G401.6 (cell line): ENCODE measurements around the gene FMOD.
A peak's percentile ranks its signal among the peaks of the same experiment; 100 is the strongest.

Experiments used
- FAIRE-seq: peaks from 2 replicates; lab custom pipeline; 2012; peaks lifted over from hg19 to GRCh38; lab: Jason Lieb, UNC

Gene FMOD

DNA sequence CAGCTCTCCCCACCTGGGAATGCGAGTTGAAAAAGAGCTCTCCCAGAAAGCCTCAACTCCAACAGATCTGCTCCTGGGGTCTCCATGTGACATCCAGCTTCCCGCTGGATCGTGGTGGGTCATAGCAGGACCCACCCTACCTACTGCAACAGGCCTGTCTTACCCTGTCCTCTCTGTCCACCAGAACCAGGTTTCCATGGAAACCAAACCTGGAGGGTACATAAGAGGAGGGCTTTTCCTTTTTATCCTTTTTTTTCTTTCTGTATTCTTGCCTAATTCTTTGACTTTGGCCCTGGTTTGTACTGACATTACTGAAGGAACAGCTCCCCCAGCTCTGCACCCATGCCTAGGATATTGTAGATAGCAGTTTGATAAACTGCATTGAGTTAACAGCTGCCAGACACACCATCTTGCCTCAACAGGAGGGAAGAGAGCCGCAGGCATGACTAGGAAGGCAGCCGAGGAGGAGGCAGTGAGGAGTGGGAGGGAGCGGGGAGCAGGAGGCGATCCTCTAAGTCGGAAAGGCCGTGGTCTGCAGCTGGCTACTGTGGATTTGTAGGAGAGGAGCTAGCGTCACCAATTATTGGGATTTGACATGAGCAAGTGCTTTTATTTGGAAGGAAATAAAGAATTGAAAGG, 9.7 kb upstream of the FMOD start:
- FAIRE-seq: no peak

DNA sequence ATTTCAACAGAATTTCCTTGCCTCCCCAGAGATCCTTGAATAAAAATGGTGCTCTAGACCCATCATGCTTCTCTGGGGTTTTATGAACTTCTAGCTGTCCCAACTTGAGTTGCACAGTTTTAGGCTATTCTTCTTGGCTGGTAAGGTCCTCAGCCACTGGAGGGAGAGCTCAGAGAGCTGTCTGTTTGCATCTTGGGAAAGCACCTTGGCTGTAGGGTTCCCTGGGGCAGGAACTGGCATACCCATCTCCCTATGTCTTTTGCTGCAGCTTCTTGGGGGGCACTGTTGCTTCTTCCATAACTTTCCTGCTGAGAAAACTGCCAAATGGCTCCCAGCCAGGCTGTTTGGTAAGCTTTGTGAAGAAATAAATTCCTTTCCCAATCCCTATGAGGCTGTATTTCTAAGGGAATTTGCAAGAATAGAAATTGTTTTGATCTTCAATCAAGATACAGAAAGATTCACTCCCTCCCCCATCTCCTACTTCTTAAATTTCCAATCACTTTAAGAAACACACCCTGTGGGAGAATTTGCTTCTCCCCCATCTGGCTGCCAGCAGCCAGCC, 8.2 kb upstream of the FMOD start:
- no peak for FAIRE-seq

DNA sequence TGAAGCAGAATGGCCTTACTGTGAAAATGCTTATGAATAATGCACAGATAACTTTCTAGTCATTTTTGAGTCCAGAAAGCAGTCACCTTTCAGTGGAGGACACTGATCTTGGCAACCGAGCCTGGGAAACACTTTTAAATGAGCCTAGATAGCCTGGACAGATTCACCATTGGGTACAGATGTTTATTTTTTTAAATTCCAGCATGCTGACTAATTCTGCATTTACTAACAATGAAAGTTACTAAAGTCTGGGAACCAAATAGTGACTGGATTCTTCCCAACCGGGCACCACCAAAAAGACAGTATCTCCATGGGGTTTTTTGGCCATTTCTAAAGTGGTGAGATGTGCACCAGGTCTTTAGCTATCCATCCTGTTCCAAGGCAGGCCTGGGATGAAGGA, 3.3 kb upstream of the FMOD start:
- no peak for FAIRE-seq

DNA sequence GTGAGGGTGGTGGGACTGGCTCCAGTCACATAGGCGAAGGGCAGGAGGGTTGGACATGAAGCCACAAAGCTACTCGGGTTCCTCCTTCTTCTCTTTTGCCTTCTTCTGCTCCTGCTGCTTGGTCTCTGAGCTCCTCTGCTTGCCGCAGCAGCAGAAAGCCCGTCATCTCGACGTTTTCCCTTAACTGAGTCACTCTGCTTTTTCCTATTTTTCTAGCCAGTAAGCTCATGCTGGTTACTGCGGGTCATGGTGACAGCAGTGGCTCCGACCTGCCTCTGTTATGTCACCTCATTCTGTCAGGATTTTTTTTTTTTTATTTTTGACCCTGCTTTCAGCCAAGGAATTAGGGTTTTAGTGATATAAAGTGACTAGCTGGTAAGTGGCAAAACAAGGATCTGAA, 2.6 kb upstream of the FMOD start:
- no peak for FAIRE-seq

DNA sequence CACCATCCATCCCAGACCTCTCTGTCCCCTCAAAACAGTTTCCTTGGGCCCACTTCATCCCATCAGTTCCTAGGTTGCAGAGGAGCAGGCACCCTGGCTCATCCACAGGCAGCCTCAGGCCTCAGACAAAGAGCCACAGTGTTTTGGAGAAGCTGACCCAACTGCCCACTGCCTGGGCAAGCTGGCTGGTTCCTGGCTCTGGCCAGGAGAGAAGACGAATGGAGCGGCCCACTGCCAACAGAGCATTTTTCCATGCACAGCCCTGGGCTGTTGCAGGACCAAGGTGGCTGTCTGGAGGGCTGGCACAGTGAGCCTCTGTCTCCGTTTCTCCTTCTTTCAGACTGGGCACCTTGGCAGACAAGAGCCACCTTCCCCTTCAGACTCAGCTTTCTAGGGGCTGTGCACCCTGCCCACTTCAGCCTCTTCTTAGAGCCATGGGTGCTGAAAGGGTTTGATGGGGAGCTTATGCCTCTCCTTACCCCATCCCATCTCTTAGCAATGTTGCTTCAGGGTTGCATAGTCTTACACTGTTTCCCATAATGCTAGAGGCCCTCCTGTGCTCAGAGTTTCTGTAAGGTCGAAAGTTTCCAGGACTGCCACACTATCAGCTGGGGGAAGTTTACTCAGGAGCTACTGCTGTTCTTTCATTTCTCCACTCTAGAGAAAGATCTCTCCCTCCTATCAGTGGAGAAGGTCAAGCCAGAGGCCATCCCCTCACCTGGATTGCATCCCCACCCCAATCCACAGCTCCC, 973 bp downstream of the FMOD start:
- FAIRE-seq: no peak

DNA sequence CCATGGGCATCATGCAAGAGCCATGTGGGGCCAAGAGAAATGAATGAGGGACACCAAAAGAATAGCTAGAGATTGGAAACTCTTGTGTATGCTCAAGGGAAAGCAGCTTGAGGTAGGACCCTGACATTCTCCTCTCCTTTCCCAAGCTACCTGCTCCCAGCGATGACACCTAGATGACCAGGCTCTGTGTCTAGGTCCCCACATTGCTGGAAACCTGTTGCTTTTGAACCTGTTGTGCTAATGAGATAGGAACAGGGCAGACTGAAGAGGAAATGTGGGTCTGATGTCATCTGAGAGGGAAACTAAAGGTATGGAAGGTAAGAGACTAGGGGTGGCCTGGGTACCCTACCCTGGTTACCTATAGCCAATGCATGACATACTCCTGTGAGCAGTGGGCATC, 1.8 kb downstream of the FMOD start:
- no peak for FAIRE-seq

DNA sequence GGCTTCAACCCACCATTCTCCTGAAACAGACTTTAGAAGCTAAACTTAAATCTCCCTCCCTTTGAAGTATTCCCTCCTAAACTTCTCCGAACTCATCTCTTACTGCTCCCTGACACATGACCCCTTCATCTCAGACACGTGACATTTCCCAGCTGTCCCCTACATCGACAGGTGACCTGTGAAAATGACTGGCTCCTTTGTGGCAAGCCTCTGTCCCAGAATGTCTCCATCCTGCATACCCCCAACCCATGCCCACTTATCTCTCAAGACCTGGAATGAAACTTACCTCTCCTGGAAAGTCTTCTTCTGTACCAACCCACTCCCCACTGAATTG, 4.2 kb downstream of the FMOD start:
- no peak for FAIRE-seq

DNA sequence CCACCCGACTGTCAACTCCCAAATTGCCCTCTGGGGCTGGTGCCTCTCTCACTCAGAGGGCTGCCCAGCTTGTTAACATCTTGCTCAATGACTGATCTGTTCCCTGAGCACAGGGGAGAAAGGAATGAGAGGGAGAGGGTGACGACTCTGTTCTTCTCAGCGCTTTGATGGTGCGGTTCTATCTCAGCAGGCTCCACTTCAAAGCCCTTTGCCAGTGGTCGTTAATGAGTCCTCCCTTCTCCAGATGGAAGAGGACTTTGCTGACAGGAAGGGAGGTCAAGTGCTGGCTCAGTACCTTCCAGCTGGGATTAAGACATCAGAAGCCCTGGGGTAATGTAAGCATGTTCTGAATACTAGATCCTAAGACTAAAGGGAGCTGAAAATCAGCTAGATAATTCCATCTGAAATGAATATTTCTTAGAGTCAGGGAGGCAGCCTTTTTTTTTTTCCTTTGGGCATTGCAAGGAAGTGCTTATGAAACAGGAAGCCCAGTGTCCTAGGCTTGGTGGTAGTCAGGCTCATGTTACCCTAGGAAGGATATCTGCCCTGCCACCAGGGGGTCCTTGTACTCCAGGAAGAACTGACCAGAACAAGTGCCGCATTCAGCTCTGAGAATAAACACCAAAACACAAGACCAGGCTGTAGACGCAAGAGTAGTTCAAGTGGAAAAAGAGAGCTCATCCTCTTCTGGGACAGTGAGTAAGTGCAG, 4.7 kb downstream of the FMOD start:
- FAIRE-seq: no peak

DNA sequence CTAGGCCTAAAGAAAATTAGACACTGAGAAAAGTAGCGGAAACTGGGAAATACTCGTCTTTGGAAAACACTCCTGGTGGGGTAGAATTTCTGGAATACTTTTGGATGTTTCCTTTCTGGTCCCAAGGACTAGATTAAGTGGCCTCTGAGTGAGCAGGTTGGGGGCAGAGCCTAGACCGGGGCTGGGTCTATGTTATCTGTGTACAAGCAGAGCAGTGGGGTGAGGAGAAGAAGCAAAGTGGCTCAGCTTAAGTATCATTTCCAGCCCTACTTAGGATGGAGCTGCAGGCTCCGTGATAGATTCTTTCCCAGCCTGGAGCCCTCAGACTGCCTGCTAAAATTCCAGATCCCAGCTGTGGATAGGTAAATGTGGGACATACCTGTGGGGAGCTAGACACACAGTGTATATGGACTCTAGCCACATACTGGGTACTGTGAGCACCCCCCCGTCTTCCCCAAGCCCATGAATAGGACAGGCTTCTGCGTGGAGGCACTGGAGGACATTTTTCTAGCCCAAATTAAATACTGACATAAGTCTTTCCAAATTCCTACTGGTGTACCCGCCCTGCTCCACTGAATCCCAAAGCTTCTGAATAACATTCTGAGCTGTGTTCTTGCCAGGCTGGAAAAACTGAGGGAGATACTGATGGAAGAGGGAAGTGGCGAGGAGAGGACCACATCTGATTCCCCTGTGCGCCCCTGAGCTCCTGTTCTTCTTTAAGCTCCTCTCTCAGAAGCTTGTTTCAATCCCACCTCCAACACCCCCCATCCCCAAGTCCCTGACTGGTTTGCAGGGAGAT, 6.8 kb downstream of the FMOD start:
- no peak for FAIRE-seq

DNA sequence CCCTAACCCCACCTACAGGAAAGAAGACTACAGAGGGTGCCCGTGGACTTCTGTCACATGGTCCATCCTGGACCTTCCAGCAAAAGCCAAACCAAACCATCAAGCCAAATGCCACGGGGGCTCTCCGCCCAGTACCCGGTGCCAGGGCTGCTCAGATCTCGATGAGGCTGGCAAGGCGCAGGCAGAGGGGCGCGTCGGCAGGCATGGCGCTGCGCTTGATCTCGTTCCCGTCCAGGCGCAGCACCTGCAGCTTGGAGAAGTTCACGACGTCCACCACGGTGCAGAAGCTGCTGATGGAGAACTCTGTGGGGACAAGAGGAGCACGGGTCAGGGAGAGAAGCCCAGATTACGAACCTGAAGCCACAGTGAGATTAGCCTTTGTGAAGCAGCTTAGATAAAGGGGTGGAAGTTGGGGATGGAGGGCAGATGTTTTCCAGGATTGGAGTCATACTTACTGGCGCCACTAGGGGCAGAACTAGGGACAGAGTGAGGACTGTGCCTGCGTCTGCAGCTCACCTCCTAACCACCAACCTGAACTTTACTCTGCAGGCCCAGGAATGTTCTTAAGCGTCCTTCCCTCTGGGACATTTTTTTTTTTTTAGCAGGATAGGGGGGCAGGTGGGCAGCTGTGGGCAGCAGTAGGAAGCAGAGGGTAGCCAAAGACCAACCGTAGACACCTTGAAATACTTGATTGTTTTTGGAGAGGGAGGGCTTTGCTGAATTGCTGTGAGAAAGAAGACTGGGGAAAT, 8.6 kb downstream of the FMOD start:
- FAIRE-seq: no peak

DNA sequence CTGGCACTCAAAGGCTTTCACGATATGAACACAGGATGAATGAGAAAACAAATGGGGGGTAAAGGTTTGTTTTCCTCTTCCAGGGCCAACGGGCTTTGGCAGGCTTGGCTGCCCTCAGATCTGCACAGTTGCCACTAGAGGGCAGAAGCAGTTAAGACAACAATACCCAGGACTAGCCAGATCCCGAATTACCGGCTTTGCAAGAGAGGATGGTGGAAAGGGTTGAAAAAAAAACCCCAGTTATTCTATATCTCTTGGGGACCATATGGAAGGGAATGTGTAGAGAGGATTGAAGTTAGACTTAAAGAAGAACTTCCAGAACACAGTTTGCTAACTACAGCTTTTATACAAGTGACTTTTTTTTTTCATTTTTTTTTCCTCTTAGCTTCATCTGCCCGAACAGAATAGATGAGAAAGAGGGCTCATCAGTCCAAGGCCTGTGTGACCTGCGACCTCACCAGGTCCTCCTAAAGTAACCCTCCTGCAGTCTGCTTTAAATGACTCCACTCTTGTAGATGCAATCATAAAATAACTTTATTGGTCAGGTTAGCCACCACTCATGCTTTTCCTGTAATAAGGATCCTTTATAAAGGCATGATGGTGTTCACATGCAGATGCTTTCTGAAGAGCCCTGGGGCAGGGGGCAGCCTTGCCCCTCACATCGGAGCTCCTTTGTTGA, 10.7 kb downstream of the FMOD start:
- FAIRE-seq: no peak

DNA sequence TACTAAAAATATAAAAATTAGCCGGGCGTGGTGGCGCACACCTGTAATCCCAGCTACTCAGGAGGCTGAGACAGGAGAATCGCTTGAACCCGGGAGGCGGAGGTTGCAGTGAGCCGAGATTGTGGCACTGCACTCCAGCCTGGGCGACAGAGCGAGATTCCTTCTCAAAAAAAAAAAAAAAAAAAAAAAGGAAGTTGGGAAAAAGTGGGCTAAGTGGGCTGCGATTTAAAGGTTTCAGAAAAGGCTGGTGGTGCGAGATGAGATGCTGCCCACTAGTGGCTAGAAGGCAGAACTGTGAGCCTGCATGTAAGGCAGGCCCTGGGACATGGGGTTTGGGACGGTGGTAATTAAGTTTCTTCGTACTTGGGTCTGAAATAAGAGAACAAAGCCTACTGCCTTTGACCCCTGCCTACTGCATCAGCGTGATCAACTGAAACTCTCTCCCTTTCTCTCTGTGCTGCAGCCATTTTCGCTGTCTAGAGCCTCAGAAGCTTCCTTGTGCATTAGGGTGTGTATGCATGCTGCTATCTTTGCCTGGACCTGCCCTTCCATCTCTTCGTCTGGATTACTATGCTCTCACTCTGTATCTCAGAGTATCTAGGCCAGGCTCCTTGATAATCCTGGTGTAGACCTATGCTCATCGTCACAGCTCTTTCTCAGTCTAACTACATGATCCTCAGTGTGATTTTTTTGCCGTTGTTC, 12.4 kb downstream of the FMOD start:
- no peak for FAIRE-seq

DNA sequence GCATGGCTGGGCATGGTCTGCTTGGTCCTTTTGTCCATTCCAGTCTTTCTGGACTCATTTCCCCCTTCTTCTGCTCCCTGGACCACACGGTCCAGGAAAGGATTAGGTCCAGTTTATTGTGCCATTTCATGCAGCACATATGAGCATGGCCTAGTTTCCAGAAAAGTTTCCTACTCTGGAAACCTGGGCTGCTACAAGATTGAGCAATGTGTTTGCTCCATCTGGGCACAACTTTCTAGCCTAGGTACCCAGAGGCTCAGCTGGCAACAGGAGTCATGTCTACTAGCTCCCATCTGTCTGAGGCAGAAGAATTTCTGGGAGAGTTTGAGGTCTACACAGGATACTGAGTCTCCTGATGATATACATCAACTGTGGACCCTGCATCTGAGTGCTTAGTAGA, 14.8 kb downstream of the FMOD start:
- no peak for FAIRE-seq

DNA sequence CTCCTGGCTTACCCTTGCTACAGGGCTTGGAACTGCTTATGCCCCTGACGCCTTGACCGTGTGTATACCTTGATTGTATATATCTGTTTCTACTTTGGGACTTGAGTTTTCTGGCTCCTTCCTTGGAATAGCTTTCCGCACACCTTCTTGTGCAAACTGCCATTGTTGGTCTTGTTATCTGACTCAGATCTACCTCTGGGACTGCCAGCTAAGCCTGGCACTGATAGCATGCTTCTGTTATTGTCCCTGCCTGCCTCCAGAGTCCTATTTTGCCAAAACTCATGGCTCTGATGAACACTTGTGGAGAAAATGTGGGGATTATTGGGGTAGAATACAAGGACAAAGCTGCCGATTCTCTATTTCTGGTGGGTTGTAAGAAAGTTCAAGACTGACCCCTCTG, 15.4 kb downstream of the FMOD start:
- no peak for FAIRE-seq

DNA sequence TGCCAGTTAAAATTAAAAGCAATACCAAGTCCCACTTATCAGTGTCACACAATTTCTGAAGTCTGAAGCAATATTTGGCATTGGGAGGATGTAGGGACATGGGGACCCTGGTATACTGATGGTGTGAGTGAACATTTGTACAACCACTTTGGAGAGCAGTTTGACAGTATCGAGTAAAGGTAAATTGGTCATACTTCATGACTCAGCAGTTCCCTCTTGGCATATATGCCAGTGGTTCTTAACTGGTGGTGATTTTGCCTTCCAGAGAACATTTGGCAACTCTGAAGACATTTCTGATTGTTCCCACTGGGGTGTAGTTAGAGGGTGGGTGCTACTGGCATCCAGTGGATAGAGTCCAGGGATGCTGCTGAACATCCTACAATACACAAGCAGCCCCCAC, 19.7 kb downstream of the FMOD start:
- no peak for FAIRE-seq

DNA sequence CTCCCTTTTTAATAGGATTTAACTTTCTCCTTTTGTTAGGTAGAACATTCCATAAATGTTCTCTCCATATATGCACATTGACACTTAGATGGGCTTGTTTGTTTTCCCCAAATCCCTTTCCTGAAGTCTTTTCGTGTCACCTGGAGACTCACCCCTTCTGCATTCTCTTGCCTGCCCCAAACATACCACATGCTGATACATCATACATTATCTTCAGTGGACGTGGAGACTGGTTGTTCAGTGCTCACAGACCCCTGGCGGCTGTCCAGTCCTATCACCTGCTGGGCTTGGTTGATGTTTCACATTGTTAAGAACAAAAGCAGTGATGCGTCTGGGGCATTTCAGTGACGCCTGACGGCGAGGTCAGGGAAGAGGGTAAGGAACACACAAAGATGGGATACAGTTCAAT, 22.2 kb downstream of the FMOD start:
- FAIRE-seq: no peak

DNA sequence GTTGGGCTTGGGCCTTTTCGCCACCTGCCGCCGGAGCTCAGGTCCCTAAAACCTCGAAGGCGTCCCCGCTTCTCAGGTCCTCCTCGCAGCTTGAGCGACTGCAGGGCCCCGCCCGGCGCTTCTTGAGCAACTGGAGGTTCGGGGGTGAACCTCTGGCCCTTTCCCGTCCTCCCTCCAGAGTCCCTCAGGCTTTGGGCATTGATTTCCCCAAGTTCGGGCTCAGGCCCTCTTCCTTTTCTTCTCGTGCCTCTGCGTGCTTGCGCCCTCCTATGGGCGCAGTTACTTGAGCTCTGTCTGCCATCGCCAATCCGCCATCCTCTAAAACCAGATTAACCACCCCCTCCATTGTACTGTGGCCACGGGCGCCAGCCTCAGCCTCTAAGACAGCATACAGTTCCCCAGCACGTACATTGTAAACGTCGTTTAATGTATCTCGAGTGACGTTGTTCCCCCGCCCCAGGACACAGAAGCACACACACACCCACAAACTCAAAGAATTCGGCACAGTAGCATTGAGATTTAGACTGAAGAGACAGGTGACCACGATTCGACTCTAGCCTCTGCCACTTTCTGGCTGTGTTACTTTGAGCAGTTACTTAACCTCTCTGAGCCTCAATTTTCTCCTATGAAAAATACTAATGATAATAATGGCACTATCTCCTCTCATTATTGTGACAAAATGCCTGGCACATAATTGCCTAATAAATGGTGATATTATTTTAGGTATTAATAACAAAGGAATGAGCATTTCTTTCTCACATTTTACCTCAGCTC, 23.1 kb downstream of the FMOD start:
- FAIRE-seq: no peak

DNA sequence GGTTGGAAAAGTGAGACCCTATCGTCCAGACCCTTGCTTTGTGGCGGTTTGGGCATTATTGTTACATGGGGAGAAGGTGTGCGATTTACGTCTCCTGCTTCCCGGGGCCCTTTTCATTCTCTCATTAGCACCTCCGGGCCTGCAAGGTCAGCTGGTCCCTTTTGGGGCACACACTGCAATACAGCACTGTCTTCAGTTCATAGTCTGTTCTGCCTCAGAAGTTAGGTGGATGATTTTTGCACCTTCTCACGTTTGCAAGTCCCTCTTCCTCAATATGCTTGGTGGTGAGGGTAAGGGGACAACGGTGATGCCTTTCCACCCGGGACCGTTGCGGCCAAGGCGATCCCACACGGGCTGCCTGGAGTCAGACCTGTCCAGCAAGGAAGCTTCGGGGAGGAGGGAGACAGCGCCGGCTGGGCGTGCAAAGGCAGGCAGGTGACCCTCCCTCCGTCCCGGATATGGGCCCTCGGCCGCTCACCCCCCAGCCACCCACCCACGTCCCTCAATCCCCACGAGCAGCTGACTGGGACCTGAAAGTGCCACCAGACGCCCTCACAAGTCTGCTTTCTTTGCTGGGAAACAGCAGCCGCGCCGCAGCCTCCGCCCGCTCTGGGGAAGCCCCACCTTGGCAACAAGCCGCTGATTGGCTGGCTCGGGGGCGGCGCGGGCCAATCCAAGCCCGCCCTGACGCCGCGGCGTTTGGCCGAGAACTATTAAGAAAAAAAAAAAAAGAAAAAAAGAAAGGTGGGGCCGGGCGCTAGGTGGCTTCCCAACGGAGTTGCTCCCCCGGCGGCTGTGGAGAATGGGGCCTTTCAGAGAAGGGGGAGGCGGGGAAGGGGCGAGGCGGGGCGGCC, 23.9 kb downstream of the FMOD start:
- peak; percentile 88 for FAIRE-seq
